Mesothelial cell of epicardium (in vitro differentiated cells): ENCODE measurements around the gene POT1. TPM values are rescaled to one million over a fixed set of nuclear protein-coding genes. Genes with fewer than 3 reads are reported as not detected.

Experiments
- DNase-seq, 2 experiments: peaks; one replicate each; pipeline ENCODE4 v3.0.0; 2021; ENCODE audit warnings: low spot score in 2 of 2; ENCODE audit not compliant: unreplicated experiment in 2 of 2
- H3K27ac Mint-ChIP-seq: 2 replicates; pipeline ENCODE4 v1.8.0; 2021; ENCODE audit warnings: mixed read lengths
- H3K27me3 Mint-ChIP-seq: 2 replicates; pipeline ENCODE4 v1.8.0; 2021; ENCODE audit warnings: low read depth, mixed read lengths
- H3K36me3 Mint-ChIP-seq: 2 replicates; pipeline ENCODE4 v1.8.0; 2021; ENCODE audit warnings: mixed read lengths
- H3K4me1 Mint-ChIP-seq: 2 replicates; pipeline ENCODE4 v1.8.0; 2021; ENCODE audit warnings: mixed read lengths
- H3K4me3 Mint-ChIP-seq: 2 replicates; pipeline ENCODE4 v1.8.0; 2021; ENCODE audit warnings: mild to moderate bottlenecking, moderate library complexity, mixed read lengths
- H3K9me3 Mint-ChIP-seq: 2 replicates; pipeline ENCODE4 v1.8.0; 2021; ENCODE audit warnings: mixed read lengths
- CTCF ChIP-seq: fragments of 200-600 bp; sonication (generic); IDR thresholded peaks from one replicate; pipeline ENCODE4 v1.5.0; 2021; ENCODE audit warnings: antibody characterized with exemption; ENCODE audit not compliant: unreplicated experiment
- total RNA-seq: library from RNA; stranded (reverse); gene quantifications from 3 replicates; pipeline ENCODE4 v1.2.1, GENCODE V29; 2021

POT1 gene
- total RNA-seq, 1 donor from 2014 or later: 34.2 TPM

GRCh38 chr7:124857672-124858235 lies 71.9 kb downstream of the POT1 start:
- Mint-ChIP-seq H3K36me3 (peaks cover 14% of the 10 kb centered on the region), H3K9me3 (no peaks in the 10 kb centered on the region), H3K4me1 (no peaks in the 10 kb centered on the region), H3K4me3 (no peak overlapping the region), H3K27ac (no peak overlapping the region), H3K27me3 (no peaks in the 10 kb centered on the region)
- no peak for DNase-seq
- no peak for TF ChIP-seq CTCF

GRCh38 chr7:124856299-124856888 lies 73.2 kb downstream of the POT1 start:
- no peaks in the 10 kb centered on the region for H3K27me3 Mint-ChIP-seq
- H3K36me3 Mint-ChIP-seq: peaks cover 4% of the 10 kb centered on the region
- H3K4me1 Mint-ChIP-seq: no peaks in the 10 kb centered on the region
- peak; percentile 78 for TF ChIP-seq CTCF
- DNase-seq: no peak
- no peaks in the 10 kb centered on the region for H3K9me3 Mint-ChIP-seq
- H3K27ac Mint-ChIP-seq: no peak overlapping the region
- H3K4me3 Mint-ChIP-seq: no peak overlapping the region

GRCh38 chr7:124843336-124843735 lies 86.3 kb downstream of the POT1 start:
- H3K9me3 Mint-ChIP-seq: no peaks in the 10 kb centered on the region
- no peaks in the 10 kb centered on the region for H3K27me3 Mint-ChIP-seq
- no peak overlapping the region for H3K27ac Mint-ChIP-seq
- no peak for TF ChIP-seq CTCF
- DNase-seq: no peak
- no peak overlapping the region for H3K4me3 Mint-ChIP-seq
- peaks cover 8% of the 10 kb centered on the region for H3K36me3 Mint-ChIP-seq
- no peaks in the 10 kb centered on the region for H3K4me1 Mint-ChIP-seq

GRCh38 chr7:124840435-124840834 lies 89.2 kb downstream of the POT1 start:
- no peak for TF ChIP-seq CTCF
- no peaks in the 10 kb centered on the region for H3K4me1 Mint-ChIP-seq
- no peak overlapping the region for H3K4me3 Mint-ChIP-seq
- no peaks in the 10 kb centered on the region for H3K9me3 Mint-ChIP-seq
- no peak overlapping the region for H3K27ac Mint-ChIP-seq
- no peaks in the 10 kb centered on the region for H3K27me3 Mint-ChIP-seq
- peaks cover 3% of the 10 kb centered on the region for H3K36me3 Mint-ChIP-seq
- DNase-seq: no peak

GRCh38 chr7:124839687-124840086 lies 89.9 kb downstream of the POT1 start:
- Mint-ChIP-seq H3K4me3 (no peak overlapping the region), H3K4me1 (no peaks in the 10 kb centered on the region), H3K36me3 (peaks cover 8% of the 10 kb centered on the region), H3K27ac (no peak overlapping the region), H3K9me3 (no peaks in the 10 kb centered on the region), H3K27me3 (no peaks in the 10 kb centered on the region)
- DNase-seq: no peak
- TF ChIP-seq CTCF: no peak
